GM23248 (cell line): ENCODE measurements around the gene MAPT. TPM values are rescaled to one million over a fixed set of nuclear protein-coding genes. Genes with fewer than 3 reads are reported as not detected.
"Not testable (repeated sequence)": the region's sequence is repeated elsewhere in the genome, so short reads cannot be mapped to it uniquely, and the experiment has no call there.

Experiments used
- DNase-seq: peaks from one replicate; pipeline ENCODE4 v3.0.0-alpha.2; 2015
- H2AFZ ChIP-seq: fragments of 200-600 bp; sonication (generic); 2 replicates; pipeline ENCODE4 v1.6.1; 2016; ENCODE audit warnings: antibody characterized with exemption
- H3F3A ChIP-seq: fragments of 200-600 bp; sonication (generic); 2 replicates; pipeline ENCODE4 v1.6.1; 2016; ENCODE audit warnings: mild to moderate bottlenecking, antibody characterized with exemption, mixed run types; ENCODE audit not compliant: insufficient read depth
- H3K27ac ChIP-seq: fragments of 200-600 bp; sonication (generic); 2 replicates; pipeline ENCODE4 v1.5.1; 2016; ENCODE audit warnings: mild to moderate bottlenecking
- H3K27me3 ChIP-seq: fragments of 200-600 bp; sonication (generic); replicated peaks from 2 replicates; pipeline ENCODE4 v1.6.1; 2016; ENCODE audit warnings: mild to moderate bottlenecking; ENCODE audit not compliant: insufficient read depth
- H3K36me3 ChIP-seq: fragments of 200-600 bp; sonication (generic); 2 replicates; pipeline ENCODE4 v1.6.1; 2016; ENCODE audit warnings: low read depth, mild to moderate bottlenecking
- H3K4me1 ChIP-seq: fragments of 200-600 bp; sonication (generic); 2 replicates; pipeline ENCODE4 v1.6.1; 2016; ENCODE audit warnings: mild to moderate bottlenecking; ENCODE audit not compliant: insufficient read depth
- H3K4me2 ChIP-seq: fragments of 200-600 bp; sonication (generic); one replicate; pipeline ENCODE4 v1.6.1; 2016; ENCODE audit warnings: mild to moderate bottlenecking; ENCODE audit not compliant: unreplicated experiment
- H3K4me3 ChIP-seq: fragments of 200-600 bp; sonication (generic); 2 replicates; pipeline ENCODE4 v1.5.1; 2016; ENCODE audit warnings: mild to moderate bottlenecking
- H3K79me2 ChIP-seq: fragments of 200-600 bp; sonication (generic); 2 replicates; pipeline ENCODE4 v1.6.1; 2016; ENCODE audit warnings: mild to moderate bottlenecking; ENCODE audit not compliant: insufficient read depth
- H3K9ac ChIP-seq: fragments of 200-600 bp; sonication (generic); 2 replicates; pipeline ENCODE4 v1.6.1; 2016; ENCODE audit warnings: mild to moderate bottlenecking
- H3K9me2 ChIP-seq: fragments of 200-600 bp; sonication (generic); 2 replicates; pipeline ENCODE4 v1.6.1; 2016; ENCODE audit warnings: mixed run types, mild to moderate bottlenecking, moderate library complexity; ENCODE audit not compliant: insufficient read depth
- H3K9me3 ChIP-seq: fragments of 200-600 bp; sonication (generic); one replicate; pipeline ENCODE4 v1.6.1; 2017; ENCODE audit warnings: low read depth
- H4K20me1 ChIP-seq: fragments of 200-600 bp; sonication (generic); 2 replicates; pipeline ENCODE4 v1.6.0; 2016; ENCODE audit not compliant: insufficient read depth
- EZH2 ChIP-seq: fragments of 200-600 bp; sonication (generic); IDR thresholded peaks from 2 replicates; pipeline ENCODE4 v1.6.1; 2018; ENCODE audit warnings: antibody characterized with exemption, mild to moderate bottlenecking; ENCODE audit not compliant: insufficient read depth, poor library complexity, severe bottlenecking
- EZH2phosphoT487 ChIP-seq: fragments of 200-600 bp; sonication (generic); IDR thresholded peaks from 2 replicates; pipeline ENCODE4 v1.6.1; 2018; ENCODE audit warnings: antibody characterized with exemption, moderate library complexity, mild to moderate bottlenecking, low read depth; ENCODE audit not compliant: insufficient read depth
- WGBS, 2 experiments: methylation state at CpG; one replicate each; pipeline ENCODE4 v1.1.6; 2015 to 2017; ENCODE audit warnings: low lambda C conversion rate in 2 of 2, low coverage in 1 of 2; ENCODE audit errors: missing lambda C conversion rate in 2 of 2; 5-methylcytosine and 5-hydroxymethylcytosine counted together
- in situ Hi-C: fragments of 300-500 bp; cut with MboI; formaldehyde crosslinking; loops from 2 replicates; pipeline ENCODE4 v1.15.0; 2020
- polyA plus RNA-seq: library from polyadenylated mRNA; unstranded; fragments of >200 nt; fragmentation: Nextera tagmentation; extraction: Ambion mirVana; gene quantifications from 2 replicates; pipeline ENCODE4 v1.2.1, GENCODE V29; 2016
- total RNA-seq: library from RNA; depleted of rRNA; stranded (reverse); fragments of >200 nt; shearing (Covaris generic); gene quantifications from 2 replicates; pipeline ENCODE4 v1.2.3, GENCODE V29; 2014

The MAPT gene
- total and polyA plus RNA-seq, 2 experiments from 2014 or later = 0.06 TPM; not detected in 1

GRCh38 chr17:45910667-45911066 lies 16.3 kb downstream of the MAPT start:
- Histone ChIP-seq H3K4me1 (no peaks in the 10 kb centered on the region; the same call in 1 of the 2 replicates), H3K4me2 (no peak overlapping the region), H3K27ac (no peak overlapping the region), H3K9ac (no peak overlapping the region), H3K9me3 (no peaks in the 10 kb centered on the region), H3K79me2 (no peaks in the 10 kb centered on the region), H2AFZ (no peak overlapping the region), H3K27me3 (peaks cover 28% of the 10 kb centered on the region), H4K20me1 (no peaks in the 10 kb centered on the region), H3K9me2 (no peaks in the 10 kb centered on the region), H3K4me3 (no peak overlapping the region), H3F3A (no peaks in the 10 kb centered on the region), H3K36me3 (no peaks in the 10 kb centered on the region)
- no peak for TF ChIP-seq EZH2phosphoT487
- no peak for TF ChIP-seq EZH2
- 54 to 70% methylated on average over 3 of the region's 3 CpGs for WGBS, 2 experiments
- in situ Hi-C loops = no loop called here
- DNase-seq = no peak

- Histone ChIP-seq H3K27ac (no peak overlapping the region), H3K4me1 (no peaks in the 10 kb centered on the region; the same call in 1 of the 2 replicates), H3K9ac (no peak overlapping the region), H3K4me2 (no peak overlapping the region), H2AFZ (no peak overlapping the region), H3K9me3 (no peaks in the 10 kb centered on the region), H3F3A (no peaks in the 10 kb centered on the region), H4K20me1 (no peaks in the 10 kb centered on the region), H3K9me2 (no peaks in the 10 kb centered on the region), H3K36me3 (no peaks in the 10 kb centered on the region), H3K4me3 (no peak overlapping the region), H3K27me3 (peaks cover 23% of the 10 kb centered on the region), H3K79me2 (no peaks in the 10 kb centered on the region)
- TF ChIP-seq EZH2 = no peak
- TF ChIP-seq EZH2phosphoT487 = no peak
- in situ Hi-C loops = no loop called here
- DNase-seq = no peak
Observed at GRCh38 chr17:45912319-45912718, 18.0 kb downstream of the MAPT start.

GRCh38 chr17:45913030-45913429 lies 18.7 kb downstream of the MAPT start:
- H3K36me3 ChIP-seq, H3F3A ChIP-seq, H3K9ac ChIP-seq, H3K9me2 ChIP-seq, H3K4me3 ChIP-seq, H2AFZ ChIP-seq, in situ Hi-C loops, H3K27ac ChIP-seq, H3K4me2 ChIP-seq, H3K79me2 ChIP-seq, H3K9me3 ChIP-seq, H3K4me1 ChIP-seq, H4K20me1 ChIP-seq, DNase-seq: not testable (repeated sequence)
- peaks cover 16% of the 10 kb centered on the region for H3K27me3 ChIP-seq
- 59 to 61% methylated on average over 5 of the region's 5 CpGs for WGBS, 2 experiments

GRCh38 chr17:45914047-45914717 lies 19.8 kb downstream of the MAPT start:
- Histone ChIP-seq H3K9me2 (no peaks in the 10 kb centered on the region), H3K27ac (no peak overlapping the region), H3K4me3 (no peak overlapping the region), H3K36me3 (no peaks in the 10 kb centered on the region), H3F3A (no peaks in the 10 kb centered on the region), H3K4me2 (no peak overlapping the region), H4K20me1 (no peaks in the 10 kb centered on the region), H2AFZ (no peak overlapping the region), H3K9ac (no peak overlapping the region), H3K79me2 (no peaks in the 10 kb centered on the region), H3K27me3 (peaks cover 11% of the 10 kb centered on the region; the same call in 1 of the 2 replicates), H3K9me3 (no peaks in the 10 kb centered on the region), H3K4me1 (no peaks in the 10 kb centered on the region; the same call in 1 of the 2 replicates)
- TF ChIP-seq EZH2phosphoT487 = no peak
- no peak for TF ChIP-seq EZH2
- in situ Hi-C loops = no loop called here
- DNase-seq = peak; percentile 58
- WGBS, 2 experiments = 3 to 6% methylated on average over 10 of the region's 10 CpGs

GRCh38 chr17:45915263-45915662 lies 20.9 kb downstream of the MAPT start:
- WGBS, 2 experiments = 50 to 62% methylated on average over 4 of the region's 4 CpGs
- no peak overlapping the region for H3K9ac ChIP-seq
- H3F3A ChIP-seq = no peaks in the 10 kb centered on the region
- no peaks in the 10 kb centered on the region for H3K79me2 ChIP-seq
- no peaks in the 10 kb centered on the region for H3K36me3 ChIP-seq
- no peak for DNase-seq
- H3K4me2 ChIP-seq = no peak overlapping the region
- TF ChIP-seq EZH2 = no peak
- TF ChIP-seq EZH2phosphoT487 = no peak
- H3K27me3 ChIP-seq = peaks cover 13% of the 10 kb centered on the region
- H3K4me1 ChIP-seq = no peaks in the 10 kb centered on the region; the same call in 1 of the 2 replicates
- no peak overlapping the region for H3K27ac ChIP-seq
- no peaks in the 10 kb centered on the region for H4K20me1 ChIP-seq
- H3K9me3 ChIP-seq = no peaks in the 10 kb centered on the region
- no peaks in the 10 kb centered on the region for H3K9me2 ChIP-seq
- no peak overlapping the region for H3K4me3 ChIP-seq
- no peak overlapping the region for H2AFZ ChIP-seq
- in situ Hi-C loops = no loop called here
